WTC11 (cell line): ENCODE data around the gene DOP1A. TPM values are rescaled to one million over a fixed set of nuclear protein-coding genes. Genes with fewer than 3 reads are reported as not detected.

Experiments
- ELF4 ChIP-seq: sonication (generic); formaldehyde crosslinking; IDR thresholded peaks from 2 replicates; pipeline ENCODE4 v1.8.1; 2022; ENCODE audit warnings: low read depth, mild to moderate bottlenecking, moderate library complexity, missing genetic modification reagents
- EMX1 ChIP-seq: fragments of 250-450 bp; sonication (Bioruptor Pico); IDR thresholded peaks from 2 replicates; pipeline ENCODE4 v1.8.0; 2021; ENCODE audit warnings: mild to moderate bottlenecking
- ESRRA ChIP-seq: sonication (generic); formaldehyde crosslinking; IDR thresholded peaks from 2 replicates; pipeline ENCODE4 v1.8.1; 2022; ENCODE audit warnings: mild to moderate bottlenecking, missing genetic modification reagents, borderline replicate concordance
- FOXJ3 ChIP-seq: sonication (generic); formaldehyde crosslinking; IDR thresholded peaks from 2 replicates; pipeline ENCODE4 v1.9.0; 2021; ENCODE audit warnings: missing genetic modification reagents, mild to moderate bottlenecking, borderline replicate concordance
- FOXK1 ChIP-seq: sonication (generic); formaldehyde crosslinking; IDR thresholded peaks from 2 replicates; pipeline ENCODE4 v1.8.0; 2022; ENCODE audit warnings: mild to moderate bottlenecking, moderate library complexity, missing genetic modification reagents
- GRHL2 ChIP-seq: fragments of 250-450 bp; sonication (Bioruptor Pico); IDR thresholded peaks from 2 replicates; pipeline ENCODE4 v1.8.0; 2022; ENCODE audit warnings: mild to moderate bottlenecking, moderate library complexity; ENCODE audit not compliant: insufficient replicate concordance, severe bottlenecking
- IRF2 ChIP-seq: sonication (generic); formaldehyde crosslinking; IDR thresholded peaks from 2 replicates; pipeline ENCODE4 v1.8.0; 2022; ENCODE audit warnings: low read depth, missing genetic modification reagents, borderline replicate concordance
- KAT7 ChIP-seq: sonication (generic); formaldehyde crosslinking; IDR thresholded peaks from 2 replicates; pipeline ENCODE4 v1.8.1; 2023; ENCODE audit warnings: missing genetic modification reagents, mild to moderate bottlenecking, borderline replicate concordance
- MYBL2 ChIP-seq: sonication (generic); formaldehyde crosslinking; IDR thresholded peaks from 2 replicates; pipeline ENCODE4 v1.8.1; 2023; ENCODE audit warnings: mild to moderate bottlenecking, moderate library complexity, missing genetic modification reagents
- PRRX2 ChIP-seq: fragments of 250-450 bp; sonication (Bioruptor Pico); IDR thresholded peaks from 2 replicates; pipeline ENCODE4 v1.8.0; 2021; ENCODE audit warnings: mild to moderate bottlenecking
- RELA ChIP-seq: sonication (generic); formaldehyde crosslinking; IDR thresholded peaks from 2 replicates; pipeline ENCODE4 v1.8.1; 2022; ENCODE audit warnings: missing genetic modification reagents, mild to moderate bottlenecking, borderline replicate concordance
- ZNF138 ChIP-seq: sonication (generic); formaldehyde crosslinking; conservative IDR thresholded peaks from 2 replicates; pipeline ENCODE4 v1.8.1; 2022; ENCODE audit warnings: mild to moderate bottlenecking, moderate library complexity, missing genetic modification reagents
- ZNF219 ChIP-seq: sonication (generic); formaldehyde crosslinking; IDR thresholded peaks from 2 replicates; pipeline ENCODE4 v1.8.0; 2023; ENCODE audit warnings: missing genetic modification reagents, mild to moderate bottlenecking, borderline replicate concordance
- ZNF232 ChIP-seq: sonication (generic); formaldehyde crosslinking; IDR thresholded peaks from 2 replicates; pipeline ENCODE4 v1.8.0; 2022; ENCODE audit warnings: mild to moderate bottlenecking, missing genetic modification reagents
- ZNF263 ChIP-seq: sonication (generic); formaldehyde crosslinking; IDR thresholded peaks from 2 replicates; pipeline ENCODE4 v1.8.1; 2022; ENCODE audit warnings: low read depth, mild to moderate bottlenecking, moderate library complexity, missing genetic modification reagents
- ZNF423 ChIP-seq: fragments of 250-450 bp; sonication (Bioruptor Pico); IDR thresholded peaks from 2 replicates; pipeline ENCODE4 v2.1.2; 2022; ENCODE audit warnings: mild to moderate bottlenecking, moderate library complexity
- ZNF671 ChIP-seq: fragments of 250-450 bp; sonication (Bioruptor Pico); IDR thresholded peaks from 2 replicates; pipeline ENCODE4 v1.8.0; 2021; ENCODE audit warnings: mild to moderate bottlenecking
- total RNA-seq: library from RNA; stranded (reverse); gene quantifications from 3 replicates; pipeline ENCODE4 v1.2.3, GENCODE V29; 2021
- TF ChIP-seq, protein P1 (sequence below): fragments of 250-450 bp; sonication (Bioruptor Pico); IDR thresholded peaks from 2 replicates; pipeline ENCODE4 v2.1.2; 2022; ENCODE audit warnings: mild to moderate bottlenecking, moderate library complexity
- TF ChIP-seq, protein P2 (sequence below): sonication (generic); formaldehyde crosslinking; IDR thresholded peaks from 2 replicates; pipeline ENCODE4 v1.8.0; 2023; ENCODE audit warnings: missing genetic modification reagents
- TF ChIP-seq, protein P3 (sequence below): fragments of 250-450 bp; sonication (Bioruptor Pico); IDR thresholded peaks from 2 replicates; pipeline ENCODE4 v1.8.0; 2021; ENCODE audit warnings: mild to moderate bottlenecking
- TF ChIP-seq, protein P4 (sequence below): sonication (generic); formaldehyde crosslinking; IDR thresholded peaks from 2 replicates; pipeline ENCODE4 v1.8.1; 2022; ENCODE audit warnings: missing genetic modification reagents, borderline replicate concordance
- TF ChIP-seq, protein P5 (sequence below): fragments of 200-600 bp; IDR thresholded peaks from 2 replicates; pipeline ENCODE4 v1.8.0; 2022; ENCODE audit warnings: antibody characterized with exemption
- TF ChIP-seq, protein P6 (sequence below): sonication (generic); formaldehyde crosslinking; IDR thresholded peaks from 2 replicates; pipeline ENCODE4 v1.8.0; 2022; ENCODE audit warnings: mild to moderate bottlenecking, missing genetic modification reagents
- TF ChIP-seq, protein P7 (sequence below): fragments of 250-450 bp; sonication (Bioruptor Pico); IDR thresholded peaks from 2 replicates; pipeline ENCODE4 v1.9.0; 2021; ENCODE audit warnings: moderate library complexity, mild to moderate bottlenecking, inconsistent platforms, borderline replicate concordance
- TF ChIP-seq, protein P8 (sequence below): sonication (generic); formaldehyde crosslinking; IDR thresholded peaks from 2 replicates; pipeline ENCODE4 v1.8.1; 2022; ENCODE audit warnings: mild to moderate bottlenecking, moderate library complexity, missing genetic modification reagents
- TF ChIP-seq, protein P9 (sequence below): sonication (generic); formaldehyde crosslinking; IDR thresholded peaks from 2 replicates; pipeline ENCODE4 v1.8.1; 2022; ENCODE audit warnings: low read depth, missing genetic modification reagents, borderline replicate concordance

Gene DOP1A
- total RNA-seq, 1 experiment from 2014 or later: 16.9 TPM

DNA sequence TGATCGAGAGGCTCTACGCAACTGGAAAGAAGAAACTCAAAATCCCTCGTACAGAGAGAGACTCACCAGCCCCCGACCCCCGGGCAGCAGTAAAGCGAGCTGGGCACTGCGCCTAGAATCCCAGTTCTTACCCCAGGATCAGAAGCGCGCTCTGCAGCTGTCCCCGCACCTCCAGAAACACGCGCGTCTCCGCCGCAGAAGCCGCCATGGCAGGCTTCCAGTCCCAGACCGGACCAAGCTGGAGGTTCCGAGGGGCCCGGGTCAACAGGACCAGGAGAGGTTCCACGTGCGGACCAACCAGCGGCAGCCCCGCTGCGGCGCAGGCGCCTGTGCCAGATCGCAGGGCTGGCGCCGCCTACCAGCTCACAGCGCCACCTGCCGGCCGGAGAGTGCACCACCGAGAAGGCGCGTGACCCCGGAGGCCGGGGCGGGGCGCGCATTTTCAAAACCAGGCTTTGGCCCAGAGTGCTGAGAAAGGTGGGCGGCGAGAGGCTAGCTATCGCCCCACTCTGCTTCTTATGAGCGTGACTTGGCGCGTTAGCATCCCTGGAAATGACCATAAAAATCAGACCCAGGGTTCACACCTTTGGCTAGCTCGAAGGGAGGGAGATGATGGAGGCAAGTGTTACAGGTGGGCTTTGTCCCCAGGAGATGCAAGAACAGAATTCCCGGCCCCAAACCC lies 1.8 kb upstream of the DOP1A start, which contains the start of gene UBE3D (continued):
- no peak; the same call in 1 of the 2 replicates for TF ChIP-seq ELF4 (CRISPR knock-in tag)
- TF ChIP-seq ZNF219 (CRISPR knock-in tag): no peak
- TF ChIP-seq, protein P1, sequence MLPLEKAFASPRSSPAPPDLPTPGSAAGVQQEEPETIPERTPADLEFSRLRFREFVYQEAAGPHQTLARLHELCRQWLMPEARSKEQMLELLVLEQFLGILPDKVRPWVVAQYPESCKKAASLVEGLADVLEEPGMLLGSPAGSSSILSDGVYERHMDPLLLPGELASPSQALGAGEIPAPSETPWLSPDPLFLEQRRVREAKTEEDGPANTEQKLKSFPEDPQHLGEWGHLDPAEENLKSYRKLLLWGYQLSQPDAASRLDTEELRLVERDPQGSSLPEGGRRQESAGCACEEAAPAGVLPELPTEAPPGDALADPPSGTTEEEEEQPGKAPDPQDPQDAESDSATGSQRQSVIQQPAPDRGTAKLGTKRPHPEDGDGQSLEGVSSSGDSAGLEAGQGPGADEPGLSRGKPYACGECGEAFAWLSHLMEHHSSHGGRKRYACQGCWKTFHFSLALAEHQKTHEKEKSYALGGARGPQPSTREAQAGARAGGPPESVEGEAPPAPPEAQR (CRISPR knock-in tag): no peak
- TF ChIP-seq IRF2: no peak
- TF ChIP-seq, protein P2, sequence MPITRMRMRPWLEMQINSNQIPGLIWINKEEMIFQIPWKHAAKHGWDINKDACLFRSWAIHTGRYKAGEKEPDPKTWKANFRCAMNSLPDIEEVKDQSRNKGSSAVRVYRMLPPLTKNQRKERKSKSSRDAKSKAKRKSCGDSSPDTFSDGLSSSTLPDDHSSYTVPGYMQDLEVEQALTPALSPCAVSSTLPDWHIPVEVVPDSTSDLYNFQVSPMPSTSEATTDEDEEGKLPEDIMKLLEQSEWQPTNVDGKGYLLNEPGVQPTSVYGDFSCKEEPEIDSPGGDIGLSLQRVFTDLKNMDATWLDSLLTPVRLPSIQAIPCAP: no peak
- TF ChIP-seq ZNF263 (CRISPR knock-in tag): no peak
- peak; percentile 34; the same call in 1 of the 2 replicates for TF ChIP-seq PRRX2
- no peak; the same call in 1 of the 2 replicates for TF ChIP-seq ZNF138 (CRISPR knock-in tag)
- no peak for TF ChIP-seq RELA (CRISPR knock-in tag)
- TF ChIP-seq, protein P3, sequence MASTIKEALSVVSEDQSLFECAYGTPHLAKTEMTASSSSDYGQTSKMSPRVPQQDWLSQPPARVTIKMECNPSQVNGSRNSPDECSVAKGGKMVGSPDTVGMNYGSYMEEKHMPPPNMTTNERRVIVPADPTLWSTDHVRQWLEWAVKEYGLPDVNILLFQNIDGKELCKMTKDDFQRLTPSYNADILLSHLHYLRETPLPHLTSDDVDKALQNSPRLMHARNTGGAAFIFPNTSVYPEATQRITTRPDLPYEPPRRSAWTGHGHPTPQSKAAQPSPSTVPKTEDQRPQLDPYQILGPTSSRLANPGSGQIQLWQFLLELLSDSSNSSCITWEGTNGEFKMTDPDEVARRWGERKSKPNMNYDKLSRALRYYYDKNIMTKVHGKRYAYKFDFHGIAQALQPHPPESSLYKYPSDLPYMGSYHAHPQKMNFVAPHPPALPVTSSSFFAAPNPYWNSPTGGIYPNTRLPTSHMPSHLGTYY (CRISPR knock-in tag): no peak
- TF ChIP-seq, protein P4, sequence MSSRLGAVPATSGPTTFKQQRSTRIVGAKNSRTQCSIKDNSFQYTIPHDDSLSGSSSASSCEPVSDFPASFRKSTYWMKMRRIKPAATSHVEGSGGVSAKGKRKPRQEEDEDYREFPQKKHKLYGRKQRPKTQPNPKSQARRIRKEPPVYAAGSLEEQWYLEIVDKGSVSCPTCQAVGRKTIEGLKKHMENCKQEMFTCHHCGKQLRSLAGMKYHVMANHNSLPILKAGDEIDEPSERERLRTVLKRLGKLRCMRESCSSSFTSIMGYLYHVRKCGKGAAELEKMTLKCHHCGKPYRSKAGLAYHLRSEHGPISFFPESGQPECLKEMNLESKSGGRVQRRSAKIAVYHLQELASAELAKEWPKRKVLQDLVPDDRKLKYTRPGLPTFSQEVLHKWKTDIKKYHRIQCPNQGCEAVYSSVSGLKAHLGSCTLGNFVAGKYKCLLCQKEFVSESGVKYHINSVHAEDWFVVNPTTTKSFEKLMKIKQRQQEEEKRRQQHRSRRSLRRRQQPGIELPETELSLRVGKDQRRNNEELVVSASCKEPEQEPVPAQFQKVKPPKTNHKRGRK (CRISPR knock-in tag): no peak
- no peak for TF ChIP-seq ZNF232
- TF ChIP-seq, protein P5, sequence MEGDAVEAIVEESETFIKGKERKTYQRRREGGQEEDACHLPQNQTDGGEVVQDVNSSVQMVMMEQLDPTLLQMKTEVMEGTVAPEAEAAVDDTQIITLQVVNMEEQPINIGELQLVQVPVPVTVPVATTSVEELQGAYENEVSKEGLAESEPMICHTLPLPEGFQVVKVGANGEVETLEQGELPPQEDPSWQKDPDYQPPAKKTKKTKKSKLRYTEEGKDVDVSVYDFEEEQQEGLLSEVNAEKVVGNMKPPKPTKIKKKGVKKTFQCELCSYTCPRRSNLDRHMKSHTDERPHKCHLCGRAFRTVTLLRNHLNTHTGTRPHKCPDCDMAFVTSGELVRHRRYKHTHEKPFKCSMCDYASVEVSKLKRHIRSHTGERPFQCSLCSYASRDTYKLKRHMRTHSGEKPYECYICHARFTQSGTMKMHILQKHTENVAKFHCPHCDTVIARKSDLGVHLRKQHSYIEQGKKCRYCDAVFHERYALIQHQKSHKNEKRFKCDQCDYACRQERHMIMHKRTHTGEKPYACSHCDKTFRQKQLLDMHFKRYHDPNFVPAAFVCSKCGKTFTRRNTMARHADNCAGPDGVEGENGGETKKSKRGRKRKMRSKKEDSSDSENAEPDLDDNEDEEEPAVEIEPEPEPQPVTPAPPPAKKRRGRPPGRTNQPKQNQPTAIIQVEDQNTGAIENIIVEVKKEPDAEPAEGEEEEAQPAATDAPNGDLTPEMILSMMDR: peak; percentile 98
- no peak for TF ChIP-seq ZNF671 (CRISPR knock-in tag)
- TF ChIP-seq, protein P6, sequence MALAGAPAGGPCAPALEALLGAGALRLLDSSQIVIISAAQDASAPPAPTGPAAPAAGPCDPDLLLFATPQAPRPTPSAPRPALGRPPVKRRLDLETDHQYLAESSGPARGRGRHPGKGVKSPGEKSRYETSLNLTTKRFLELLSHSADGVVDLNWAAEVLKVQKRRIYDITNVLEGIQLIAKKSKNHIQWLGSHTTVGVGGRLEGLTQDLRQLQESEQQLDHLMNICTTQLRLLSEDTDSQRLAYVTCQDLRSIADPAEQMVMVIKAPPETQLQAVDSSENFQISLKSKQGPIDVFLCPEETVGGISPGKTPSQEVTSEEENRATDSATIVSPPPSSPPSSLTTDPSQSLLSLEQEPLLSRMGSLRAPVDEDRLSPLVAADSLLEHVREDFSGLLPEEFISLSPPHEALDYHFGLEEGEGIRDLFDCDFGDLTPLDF (CRISPR knock-in tag): no peak
- peak; percentile 52; the same call in 1 of the 2 replicates for TF ChIP-seq KAT7 (CRISPR knock-in tag)
- TF ChIP-seq, protein P7, sequence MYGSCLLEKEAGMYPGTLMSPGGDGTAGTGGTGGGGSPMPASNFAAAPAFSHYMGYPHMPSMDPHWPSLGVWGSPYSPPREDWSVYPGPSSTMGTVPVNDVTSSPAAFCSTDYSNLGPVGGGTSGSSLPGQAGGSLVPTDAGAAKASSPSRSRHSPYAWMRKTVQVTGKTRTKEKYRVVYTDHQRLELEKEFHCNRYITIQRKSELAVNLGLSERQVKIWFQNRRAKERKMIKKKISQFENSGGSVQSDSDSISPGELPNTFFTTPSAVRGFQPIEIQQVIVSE (CRISPR knock-in tag): no peak
- TF ChIP-seq, protein P8, sequence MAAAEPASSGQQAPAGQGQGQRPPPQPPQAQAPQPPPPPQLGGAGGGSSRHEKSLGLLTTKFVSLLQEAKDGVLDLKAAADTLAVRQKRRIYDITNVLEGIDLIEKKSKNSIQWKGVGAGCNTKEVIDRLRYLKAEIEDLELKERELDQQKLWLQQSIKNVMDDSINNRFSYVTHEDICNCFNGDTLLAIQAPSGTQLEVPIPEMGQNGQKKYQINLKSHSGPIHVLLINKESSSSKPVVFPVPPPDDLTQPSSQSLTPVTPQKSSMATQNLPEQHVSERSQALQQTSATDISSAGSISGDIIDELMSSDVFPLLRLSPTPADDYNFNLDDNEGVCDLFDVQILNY (CRISPR knock-in tag): no peak
- TF ChIP-seq ESRRA (CRISPR knock-in tag): no peak
- TF ChIP-seq MYBL2 (CRISPR knock-in tag): peak; percentile 74; the same call in 1 of the 2 replicates
- TF ChIP-seq FOXJ3 (CRISPR knock-in tag): no peak
- no peak for TF ChIP-seq ZNF423 (CRISPR knock-in tag)
- TF ChIP-seq EMX1: no peak
- TF ChIP-seq GRHL2 (CRISPR knock-in tag): no peak
- TF ChIP-seq, protein P9, sequence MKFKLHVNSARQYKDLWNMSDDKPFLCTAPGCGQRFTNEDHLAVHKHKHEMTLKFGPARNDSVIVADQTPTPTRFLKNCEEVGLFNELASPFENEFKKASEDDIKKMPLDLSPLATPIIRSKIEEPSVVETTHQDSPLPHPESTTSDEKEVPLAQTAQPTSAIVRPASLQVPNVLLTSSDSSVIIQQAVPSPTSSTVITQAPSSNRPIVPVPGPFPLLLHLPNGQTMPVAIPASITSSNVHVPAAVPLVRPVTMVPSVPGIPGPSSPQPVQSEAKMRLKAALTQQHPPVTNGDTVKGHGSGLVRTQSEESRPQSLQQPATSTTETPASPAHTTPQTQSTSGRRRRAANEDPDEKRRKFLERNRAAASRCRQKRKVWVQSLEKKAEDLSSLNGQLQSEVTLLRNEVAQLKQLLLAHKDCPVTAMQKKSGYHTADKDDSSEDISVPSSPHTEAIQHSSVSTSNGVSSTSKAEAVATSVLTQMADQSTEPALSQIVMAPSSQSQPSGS (CRISPR knock-in tag): no peak
- TF ChIP-seq FOXK1 (CRISPR knock-in tag): peak; percentile 76; the same call in 1 of the 2 replicates
